Epithelial cell of prostate (primary cell): ENCODE data around the gene SPOCK1.

ENCODE experiments used
- DNase-seq: peaks from one replicate; pipeline ENCODE4 v3.0.0-alpha.2; 2011; ENCODE audit warnings: low read depth, low spot score
- H3K27ac ChIP-seq: fragments of 450-650 bp; 2 replicates; pipeline ENCODE4 v1.5.1; 2017; ENCODE audit warnings: mild to moderate bottlenecking

SPOCK1 gene

DNA sequence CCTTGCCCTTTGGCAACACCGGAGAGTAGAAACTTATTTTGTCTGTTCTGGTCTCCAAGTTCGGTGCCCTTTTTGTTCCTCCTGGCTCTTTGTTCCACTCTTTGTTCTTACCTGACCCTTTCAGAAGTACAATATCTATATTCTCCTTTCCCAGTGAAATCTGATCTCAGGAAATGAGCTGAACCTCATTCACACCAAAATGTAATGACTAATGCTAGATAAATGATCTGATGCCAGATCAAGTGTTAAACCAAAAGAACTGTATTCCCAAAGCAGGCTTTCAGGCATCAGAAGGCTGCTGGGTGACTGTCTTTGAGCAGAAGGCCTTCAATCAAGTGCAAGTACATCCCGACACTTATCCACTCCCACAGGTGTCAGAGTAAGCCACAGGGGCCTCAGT is 156.4 kb downstream of the SPOCK1 start:
- H3K27ac ChIP-seq: no peak overlapping the region
- DNase-seq: no peak

DNA sequence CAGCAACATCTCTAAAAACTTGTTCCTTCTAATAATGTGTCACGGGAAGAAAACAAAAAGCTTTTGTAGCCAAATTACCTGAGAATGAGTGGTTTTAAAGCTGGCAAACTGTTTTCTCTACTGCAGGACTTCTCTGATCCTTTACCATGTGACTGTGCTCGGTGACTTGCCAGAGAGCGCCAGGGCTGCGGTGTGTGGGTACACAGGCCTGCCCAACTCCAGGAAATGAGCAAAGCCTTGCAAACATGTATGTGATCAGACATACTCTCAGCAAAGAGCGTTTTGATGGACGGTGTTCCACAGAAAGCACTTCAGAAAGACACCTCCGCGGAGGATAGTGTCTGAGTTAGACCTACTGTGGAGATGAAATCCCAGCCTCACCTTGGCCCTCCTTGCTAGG is 157.3 kb downstream of the SPOCK1 start:
- DNase-seq: no peak
- H3K27ac ChIP-seq: no peak overlapping the region

DNA sequence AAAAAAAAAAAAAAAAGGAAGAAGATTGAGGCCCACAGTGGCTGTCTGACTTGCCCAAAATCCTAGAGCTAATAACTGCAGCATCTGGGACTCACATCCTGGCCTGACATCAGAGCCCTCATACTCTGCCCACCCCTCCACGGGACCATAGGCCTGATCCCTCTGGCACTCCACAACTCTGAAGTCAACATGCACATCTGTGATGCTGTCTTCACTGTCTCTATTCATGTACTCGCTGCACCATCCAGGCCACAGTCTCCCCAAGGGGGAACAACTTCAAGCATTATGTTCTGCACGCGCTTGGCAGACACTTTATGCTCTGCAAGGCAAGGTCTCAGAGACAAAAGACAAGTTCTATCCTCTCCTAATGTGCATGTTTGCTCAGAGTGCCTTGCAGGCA is 158.2 kb downstream of the SPOCK1 start:
- no peak for DNase-seq
- H3K27ac ChIP-seq: no peak overlapping the region

DNA sequence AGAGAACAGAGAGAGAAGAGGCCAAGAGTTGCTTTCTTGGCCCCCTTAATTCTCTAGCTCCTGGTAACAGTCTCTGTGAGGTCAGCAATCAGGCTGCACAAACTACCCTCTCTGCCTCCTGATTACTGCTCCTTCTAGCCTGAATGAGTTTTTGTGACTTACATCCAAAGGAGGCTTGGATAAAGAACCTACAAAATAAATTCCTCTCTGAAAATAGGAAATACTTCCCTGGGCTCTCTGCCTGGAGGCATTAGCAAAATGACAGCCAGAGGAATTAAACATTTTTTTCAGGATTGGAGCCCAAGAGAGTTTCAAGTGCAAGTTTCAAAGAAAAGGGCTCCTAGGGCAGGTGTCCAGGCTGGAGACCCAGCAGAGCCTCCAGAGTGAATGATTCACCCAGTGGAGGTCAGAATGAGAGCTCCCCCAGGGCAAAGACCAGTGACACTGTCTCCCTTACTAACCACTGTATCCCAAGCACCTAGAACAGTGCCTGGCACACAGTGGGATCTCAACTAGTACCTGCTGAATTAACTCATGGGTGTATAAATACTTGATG is 162.5 kb downstream of the SPOCK1 start:
- H3K27ac ChIP-seq: no peak overlapping the region
- DNase-seq: no peak

DNA sequence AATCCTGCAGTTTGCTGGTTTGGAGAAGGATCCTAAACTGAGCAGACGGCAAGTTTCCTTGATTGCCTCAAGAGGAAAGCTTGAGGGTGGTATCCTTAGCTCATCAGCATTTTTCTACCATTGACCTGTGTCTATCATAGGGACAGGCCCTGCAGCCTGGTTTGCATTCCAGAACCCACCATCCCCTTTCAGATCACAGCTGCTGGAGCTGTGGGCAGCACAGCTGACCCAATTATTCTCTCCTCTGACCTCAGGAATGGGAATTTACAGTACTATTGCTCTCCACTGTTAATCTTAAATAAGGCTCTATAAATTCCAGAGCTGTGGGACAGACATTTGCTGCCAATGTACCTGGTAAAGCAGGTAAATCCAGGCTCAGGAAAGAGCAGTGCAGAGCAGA is 163.0 kb downstream of the SPOCK1 start:
- no peak overlapping the region for H3K27ac ChIP-seq
- no peak for DNase-seq

DNA sequence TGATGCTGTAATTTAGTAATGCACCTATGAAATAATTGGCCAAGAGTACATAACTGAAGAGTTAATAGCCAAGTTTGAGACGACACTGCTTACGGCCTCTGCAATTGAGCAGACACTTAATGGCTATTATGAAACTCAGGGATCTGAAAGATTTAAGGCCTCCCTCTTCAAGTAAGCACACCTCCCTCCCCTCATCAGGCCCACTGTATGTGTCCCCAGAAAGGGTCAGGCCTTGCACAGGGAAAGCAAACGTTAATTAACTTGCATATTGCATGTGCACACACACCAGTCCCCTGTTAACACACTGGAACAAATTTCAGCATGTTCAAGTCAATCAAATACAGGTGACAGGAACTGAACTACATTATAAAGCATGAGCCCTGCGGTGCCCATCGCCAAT is 163.6 kb downstream of the SPOCK1 start:
- no peak for DNase-seq
- H3K27ac ChIP-seq: no peak overlapping the region

DNA sequence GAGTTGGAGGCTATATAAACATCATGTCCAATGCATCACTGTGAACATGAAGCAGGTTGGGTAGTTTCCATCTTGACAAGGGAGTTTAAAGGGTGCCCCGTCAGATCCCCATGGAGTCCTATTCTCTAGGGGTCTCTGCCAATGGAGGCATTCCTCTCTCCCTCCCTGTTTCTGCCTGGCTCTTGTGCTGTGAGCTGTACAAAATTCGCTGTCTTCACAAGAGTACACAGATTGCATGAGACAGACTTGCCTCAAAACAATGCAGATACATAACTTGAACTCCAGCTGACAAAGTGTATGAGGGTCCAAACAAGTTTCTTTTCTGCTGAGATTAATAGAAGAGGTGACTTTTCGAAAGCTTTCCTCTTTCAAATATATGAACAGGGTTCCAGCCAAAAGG is 165.2 kb downstream of the SPOCK1 start:
- H3K27ac ChIP-seq: no peak overlapping the region
- no peak for DNase-seq

DNA sequence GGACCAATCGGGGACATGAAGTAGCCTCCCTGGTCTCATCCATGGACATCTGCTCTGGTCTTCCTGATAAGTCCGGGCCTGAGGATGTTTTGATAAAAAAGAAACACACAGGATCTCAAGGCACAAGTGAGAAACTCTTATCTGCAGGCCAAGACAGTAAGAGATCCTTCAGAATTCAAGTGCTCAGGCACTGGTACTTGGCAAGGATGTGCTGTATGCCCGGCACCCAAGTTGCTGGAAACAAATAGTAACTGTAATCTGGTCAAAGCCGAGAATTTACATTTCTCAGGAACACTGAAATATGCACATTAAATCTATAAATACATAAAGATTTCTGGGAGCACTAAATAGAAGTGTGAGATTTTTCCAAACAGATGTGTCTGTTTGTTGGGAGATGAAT is 165.7 kb downstream of the SPOCK1 start:
- DNase-seq: no peak
- H3K27ac ChIP-seq: no peak overlapping the region

DNA sequence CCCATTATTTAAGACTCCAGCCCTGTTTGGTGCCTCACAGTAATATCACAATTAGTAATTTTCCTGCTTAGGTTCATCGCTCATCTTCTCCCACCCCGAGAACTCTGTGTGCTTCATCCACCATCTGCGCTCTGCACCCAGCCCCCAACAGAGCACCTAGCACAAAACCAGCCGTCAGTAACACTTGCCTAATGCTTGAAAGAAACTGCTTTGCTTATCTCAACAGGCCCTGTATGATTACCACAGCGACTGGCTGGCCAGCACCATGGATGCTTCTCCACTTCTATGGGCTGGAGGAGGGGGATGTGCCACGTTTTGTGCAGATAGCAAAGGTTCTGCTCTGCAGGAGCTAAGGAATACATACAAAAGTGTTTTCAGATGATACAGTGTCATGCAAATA is 166.8 kb downstream of the SPOCK1 start:
- no peak for DNase-seq

DNA sequence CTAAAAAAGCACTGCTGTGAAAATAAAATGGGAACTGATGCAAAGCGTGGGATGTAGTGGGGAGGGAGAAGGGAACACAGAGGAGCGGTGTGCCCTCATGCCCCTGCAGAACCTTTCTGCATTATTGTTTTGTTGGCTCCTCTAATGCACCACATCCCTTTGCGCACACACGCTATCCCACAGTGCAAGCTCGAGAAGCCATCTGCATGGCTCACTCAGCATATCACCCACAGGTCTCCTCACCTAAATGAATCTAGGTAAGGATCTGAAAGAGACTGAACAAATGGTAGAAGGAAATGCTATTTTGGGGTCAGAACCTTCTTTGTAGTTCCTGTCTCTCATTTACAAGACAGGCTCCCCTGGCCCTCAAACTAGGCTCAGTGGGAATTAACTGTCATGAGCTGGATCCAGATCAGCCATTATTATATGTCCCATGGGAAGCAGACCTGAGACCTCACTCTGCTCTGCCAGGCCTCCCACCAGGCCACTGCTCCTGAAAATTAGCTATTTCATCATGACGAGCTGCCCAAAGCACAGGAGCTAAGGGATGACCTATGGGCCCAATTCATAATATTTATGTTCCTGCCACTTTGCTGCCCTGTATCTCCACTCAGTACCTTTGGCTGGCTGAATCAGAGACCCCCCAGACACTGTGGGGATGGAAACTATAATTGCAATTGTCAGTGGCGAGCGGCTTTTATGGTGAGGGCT is 169.4 kb downstream of the SPOCK1 start:
- H3K27ac ChIP-seq: no peak overlapping the region
- DNase-seq: no peak

More for the DNA sequence above, 166.8 kb downstream of the SPOCK1 start:
- no peak overlapping the region for H3K27ac ChIP-seq

DNA sequence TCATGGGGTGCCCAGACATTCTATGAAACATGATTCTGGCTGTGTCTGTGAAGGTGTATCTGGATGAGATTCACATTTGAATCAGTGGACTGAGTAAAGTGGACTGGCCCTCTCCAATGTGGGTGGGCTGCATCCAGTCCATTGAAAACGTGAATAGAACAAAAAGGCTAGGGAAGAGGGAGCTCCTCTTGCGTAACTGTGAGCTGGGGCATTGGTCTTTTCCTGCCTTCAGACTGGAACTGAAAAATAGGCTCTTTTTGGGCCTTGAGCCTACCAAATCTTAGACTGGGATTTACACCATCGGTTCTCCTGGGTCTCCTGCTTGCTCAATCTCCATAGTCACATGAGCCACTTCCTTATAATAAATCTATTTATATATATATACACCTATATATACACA is 170.1 kb downstream of the SPOCK1 start:
- H3K27ac ChIP-seq: no peak overlapping the region
- no peak for DNase-seq

DNA sequence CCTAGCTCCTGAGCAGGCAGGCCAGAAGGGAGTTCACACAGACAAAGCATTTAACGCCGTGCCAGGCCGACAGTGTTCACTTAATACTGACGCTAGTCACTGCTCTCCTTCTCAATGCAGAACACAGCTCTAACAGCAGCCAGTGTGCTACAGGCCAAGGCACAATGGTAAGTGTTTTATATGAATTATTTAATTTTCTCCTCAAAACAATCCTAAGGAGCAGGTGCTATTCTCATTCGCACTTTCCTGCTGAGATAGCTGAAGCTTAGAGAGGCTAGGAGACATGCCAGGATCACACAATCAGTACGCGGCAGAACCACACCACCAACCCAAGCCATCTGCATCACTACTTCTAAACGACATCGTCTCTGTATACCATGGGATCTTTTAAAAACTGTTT is 170.7 kb downstream of the SPOCK1 start:
- H3K27ac ChIP-seq: no peak overlapping the region
- no peak for DNase-seq

DNA sequence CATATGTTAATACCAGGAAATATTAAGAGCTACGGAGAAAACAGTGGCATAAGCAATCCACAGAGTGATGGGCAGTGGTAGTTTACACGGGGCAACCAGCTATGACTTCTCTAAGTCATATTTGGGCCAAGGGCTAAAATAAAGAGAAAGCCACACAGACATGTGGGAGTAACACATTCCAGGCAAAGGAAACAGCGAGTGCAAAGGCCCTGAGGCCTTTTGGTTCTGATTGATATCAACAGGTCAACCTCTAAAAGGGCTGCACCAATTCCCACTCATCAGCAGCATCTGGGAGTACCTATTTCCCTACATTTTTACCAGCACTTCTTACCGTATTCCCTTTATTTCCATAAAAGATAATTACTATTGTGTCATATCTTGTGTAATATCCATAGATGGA is 173.4 kb downstream of the SPOCK1 start:
- no peak for DNase-seq
- H3K27ac ChIP-seq: no peak overlapping the region

DNA sequence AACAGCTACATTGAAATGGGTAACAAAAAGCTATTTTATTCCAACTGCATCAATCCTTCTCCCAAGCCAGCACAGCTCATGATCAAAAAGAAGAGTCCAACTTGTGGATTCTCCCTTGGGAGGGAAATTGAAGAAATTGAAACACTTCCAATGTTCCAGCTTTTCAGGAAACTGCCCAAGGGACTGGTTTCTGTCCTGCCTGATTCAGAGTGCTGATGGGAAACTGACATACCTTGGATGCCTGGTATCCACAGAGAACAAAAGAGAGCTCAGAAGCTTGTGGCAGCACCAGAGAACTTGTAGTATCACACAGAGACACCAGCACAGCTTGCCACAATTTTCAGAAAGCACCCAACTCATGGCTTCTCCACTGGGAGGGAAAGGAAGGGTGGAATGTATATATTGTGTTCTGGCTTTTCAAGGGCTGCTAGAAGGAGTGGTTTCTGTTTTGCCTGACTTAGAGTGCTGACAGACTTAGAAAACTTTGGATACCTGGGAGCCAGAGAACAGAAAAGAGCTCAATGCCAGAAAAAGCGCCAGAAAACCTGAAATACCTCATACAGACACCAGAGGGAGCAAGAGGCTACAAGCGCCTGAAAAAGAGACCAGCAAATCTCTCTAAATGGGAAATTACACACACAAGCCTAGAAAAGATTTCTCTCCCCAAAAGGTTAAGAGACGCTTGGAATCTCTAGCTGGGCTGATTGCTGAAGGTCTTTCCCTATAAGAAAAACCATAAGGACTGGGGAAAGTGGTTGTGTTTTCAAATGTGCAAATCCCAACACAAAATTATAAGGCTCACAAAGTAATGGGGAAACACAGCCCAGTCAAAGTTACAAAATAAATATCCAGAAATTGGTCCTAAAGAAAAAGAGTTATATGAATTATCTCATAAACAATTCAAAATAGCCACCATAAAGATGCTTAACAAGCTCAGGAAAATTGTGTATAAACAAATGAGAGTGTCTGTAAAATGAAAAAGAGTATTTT is 178.8 kb downstream of the SPOCK1 start:
- no peak for DNase-seq
- no peak overlapping the region for H3K27ac ChIP-seq

DNA sequence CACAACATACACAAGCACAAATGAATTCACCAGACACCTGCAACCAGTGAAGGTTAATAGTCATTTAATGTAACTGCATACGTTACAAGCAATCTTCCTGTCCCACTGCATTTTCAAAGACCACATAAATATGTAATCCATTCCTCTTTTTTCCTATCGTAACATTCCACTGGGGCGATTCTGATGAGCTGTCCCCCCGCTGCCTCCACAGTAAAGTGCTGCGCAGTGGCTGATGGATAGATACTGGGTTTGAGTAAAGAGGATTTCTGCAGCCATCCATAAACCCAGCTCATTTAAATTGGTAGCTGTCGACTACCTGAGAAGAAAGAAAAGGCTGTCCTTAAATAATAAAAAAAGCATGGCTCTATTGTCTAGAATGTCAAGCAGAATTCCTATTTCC is 181.1 kb downstream of the SPOCK1 start:
- no peak overlapping the region for H3K27ac ChIP-seq
- no peak for DNase-seq

DNA sequence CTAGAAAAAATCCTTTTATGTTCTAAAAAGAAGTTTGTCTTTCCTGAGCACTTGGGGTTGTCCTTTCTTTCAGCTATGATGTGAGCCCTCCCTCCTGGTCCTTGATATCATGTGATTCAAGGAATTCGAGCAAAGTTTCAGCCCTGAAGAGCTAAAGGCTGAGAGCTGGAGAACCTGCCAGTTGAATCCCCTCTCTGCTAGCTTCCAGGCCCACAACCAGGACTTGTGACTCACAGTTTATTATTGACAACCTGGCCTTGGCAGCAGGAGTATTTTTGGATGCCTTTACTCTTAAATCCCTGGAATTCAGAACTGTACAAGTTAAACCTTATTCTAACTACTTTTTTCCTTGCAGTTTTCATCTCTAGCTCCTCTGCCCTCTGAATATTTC is 182.8 kb downstream of the SPOCK1 start:
- H3K27ac ChIP-seq: no peak overlapping the region
- DNase-seq: no peak

DNA sequence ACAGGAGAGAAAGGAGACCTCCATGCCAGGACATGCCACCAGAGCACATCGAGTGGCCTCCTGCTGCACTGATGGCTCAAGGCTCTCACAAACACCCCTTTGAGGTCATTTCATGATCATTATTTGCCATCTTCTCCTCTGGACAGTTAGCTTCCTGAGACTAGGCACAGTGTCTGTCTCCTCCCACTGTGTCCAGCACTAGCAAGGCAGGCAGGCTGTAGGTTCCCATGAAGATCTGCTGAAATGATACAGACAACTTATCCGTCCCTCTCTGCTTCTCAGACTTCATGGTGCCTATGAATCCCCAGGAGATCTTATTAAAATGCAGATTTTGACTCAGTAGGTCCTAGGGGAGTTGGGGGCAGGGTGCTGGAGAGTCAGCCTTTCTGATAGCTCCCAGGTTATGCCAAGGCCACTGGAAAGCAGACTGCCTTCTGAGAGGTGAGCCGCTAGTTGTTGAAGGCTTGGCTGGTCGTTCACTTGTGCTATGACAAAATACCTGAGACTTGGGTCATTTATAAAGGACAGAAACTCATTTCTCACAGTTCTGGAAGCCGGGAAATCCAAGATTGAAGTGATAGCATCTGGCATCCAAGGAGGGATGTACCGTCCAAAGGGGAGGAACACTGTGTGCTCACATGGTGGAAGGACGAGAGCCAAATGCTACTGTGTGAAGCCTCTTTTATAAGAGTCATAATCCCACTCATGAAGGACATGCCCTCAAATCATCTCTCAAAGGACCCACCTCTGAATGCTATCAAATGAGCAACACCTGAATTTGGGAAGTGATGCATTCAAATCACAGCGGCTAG is 183.4 kb downstream of the SPOCK1 start:
- no peak overlapping the region for H3K27ac ChIP-seq
- no peak for DNase-seq

DNA sequence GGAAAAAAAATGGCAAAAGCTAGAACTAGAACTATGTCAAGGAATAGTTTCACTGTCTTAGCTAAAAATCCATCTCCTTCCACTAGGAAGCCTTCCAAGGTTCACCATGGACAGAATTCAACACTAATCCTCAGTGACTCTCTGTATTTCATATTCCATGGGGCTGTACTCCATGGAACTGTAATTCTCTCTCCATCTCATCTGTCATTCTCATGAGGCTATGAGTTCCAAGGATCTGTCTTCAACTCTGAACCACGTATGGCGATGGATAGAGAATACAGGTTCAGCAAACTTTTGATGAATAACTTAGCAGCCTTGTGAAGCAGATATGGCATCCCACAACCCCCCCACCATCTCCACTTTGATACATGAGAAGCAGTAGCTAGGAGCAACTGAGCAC is 184.0 kb downstream of the SPOCK1 start:
- H3K27ac ChIP-seq: no peak overlapping the region
- DNase-seq: no peak

DNA sequence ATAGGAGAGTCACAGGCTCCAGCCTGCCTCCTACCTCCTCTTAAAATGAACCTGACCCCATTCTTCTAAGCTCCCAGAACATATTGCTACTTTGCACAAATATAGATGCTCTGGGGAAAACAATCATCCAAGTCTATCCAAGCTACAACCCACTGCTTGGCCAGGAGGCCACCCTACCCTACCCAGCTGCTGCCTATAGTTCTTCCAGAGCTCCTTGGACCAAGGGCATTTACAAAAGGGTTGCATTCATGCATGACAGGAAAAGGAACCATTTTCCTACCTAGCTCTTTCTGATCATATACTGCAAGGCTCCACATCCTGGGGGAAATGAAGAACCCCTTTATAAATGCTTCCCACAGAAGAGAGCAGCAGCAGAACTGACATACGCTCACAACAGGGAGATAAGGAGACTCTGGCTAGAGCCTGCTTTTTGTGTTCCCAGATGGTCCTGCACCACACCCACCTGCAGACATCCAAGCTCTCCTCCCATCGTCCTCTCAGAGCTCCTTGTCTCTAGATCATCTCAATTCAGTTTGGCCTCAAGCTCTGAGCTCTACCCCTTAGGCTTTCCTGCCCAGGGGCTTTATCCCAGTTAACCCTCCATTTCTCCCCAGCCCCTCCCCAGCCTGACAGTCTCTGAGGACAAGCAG is 185.5 kb downstream of the SPOCK1 start:
- no peak for DNase-seq

DNA sequence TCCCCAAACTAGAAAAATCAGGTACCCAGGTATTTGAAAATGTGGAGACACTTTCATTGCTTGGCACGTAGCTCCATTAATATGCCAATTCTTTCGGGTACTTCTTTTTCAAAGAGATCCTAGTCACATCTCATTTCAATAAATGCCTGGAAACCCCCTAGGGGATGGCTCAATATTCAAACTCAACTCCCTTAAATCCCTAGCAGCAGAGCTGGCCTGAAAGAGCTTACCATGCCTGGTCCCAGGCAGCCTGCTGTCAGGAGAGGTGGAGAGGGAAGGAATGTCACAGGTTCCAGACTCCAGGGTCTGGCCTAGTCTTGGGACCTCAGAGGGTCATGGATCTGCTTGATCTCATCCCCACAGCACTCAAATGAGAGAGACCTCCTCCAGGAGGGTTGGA is 187.1 kb downstream of the SPOCK1 start:
- H3K27ac ChIP-seq: no peak overlapping the region
- no peak for DNase-seq

More for the DNA sequence above, 185.5 kb downstream of the SPOCK1 start:
- no peak overlapping the region for H3K27ac ChIP-seq
